ENCODE data around the gene PRSS27.
"Not testable (repeated sequence)": the region's sequence is repeated elsewhere in the genome, so short reads cannot be mapped to it uniquely, and the experiment has no call there.

Gene PRSS27

DNA sequence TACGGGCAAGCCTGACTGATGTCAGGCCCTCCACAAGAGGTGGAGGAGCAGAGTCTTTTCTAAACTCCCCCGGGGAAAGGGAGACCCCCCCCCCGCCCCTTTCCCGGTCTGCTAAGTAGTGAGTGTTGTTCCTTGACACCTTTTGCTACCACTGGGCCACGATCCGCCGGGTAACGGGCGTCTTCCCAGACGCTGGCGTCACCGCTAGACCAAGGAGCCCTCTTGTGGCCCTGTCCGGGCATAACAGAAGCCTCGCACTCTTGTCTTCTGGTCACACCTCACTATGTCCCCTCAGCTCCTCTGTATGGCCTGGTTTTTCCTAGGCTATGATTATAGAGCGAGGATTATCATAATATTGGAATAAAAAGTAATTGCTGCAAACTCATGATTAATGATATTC lies 50.0 kb downstream of the PRSS27 start:
- DNase-seq, result peak; percentile 63

DNA sequence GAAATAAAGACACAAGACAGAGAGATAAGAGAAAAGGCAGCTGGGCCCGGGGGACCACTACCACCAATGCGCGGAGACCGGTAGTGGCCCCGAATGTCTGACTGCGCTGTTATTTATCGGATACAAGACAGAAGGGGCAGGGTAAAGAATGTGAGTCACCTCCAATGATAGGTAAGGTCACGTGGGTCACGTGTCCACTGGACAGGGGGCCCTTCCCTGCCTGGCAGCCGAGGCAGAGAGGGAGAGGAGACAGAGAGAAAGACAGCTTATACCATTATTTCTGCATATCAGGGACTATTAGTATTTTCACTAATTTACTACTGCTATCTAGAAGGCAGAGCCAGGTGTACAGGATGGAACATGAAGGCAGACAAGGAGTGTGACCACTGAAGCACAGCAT lies 50.4 kb downstream of the PRSS27 start:
- DNase-seq, result not testable (repeated sequence)

DNA sequence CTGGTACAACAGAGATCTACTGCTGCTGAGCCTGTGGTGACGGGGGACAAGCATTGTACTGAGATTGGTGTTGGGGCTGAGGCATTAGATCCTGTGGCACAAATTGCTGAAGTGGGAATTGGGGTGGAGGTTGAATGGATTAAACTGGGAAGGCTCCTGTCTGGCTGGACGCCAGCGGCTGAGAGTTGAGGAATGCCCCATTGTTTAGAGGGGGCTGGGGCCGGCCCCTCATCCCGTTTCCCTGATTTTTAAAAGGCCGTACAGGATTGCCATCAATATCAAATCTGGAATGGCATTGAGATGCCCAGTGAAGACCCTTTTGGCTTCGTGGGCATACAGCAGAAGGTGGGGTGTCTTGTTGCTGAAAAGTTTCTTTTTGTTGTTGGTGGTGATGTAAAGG lies 53.4 kb downstream of the PRSS27 start:
- DNase-seq, result not testable (repeated sequence)

DNA sequence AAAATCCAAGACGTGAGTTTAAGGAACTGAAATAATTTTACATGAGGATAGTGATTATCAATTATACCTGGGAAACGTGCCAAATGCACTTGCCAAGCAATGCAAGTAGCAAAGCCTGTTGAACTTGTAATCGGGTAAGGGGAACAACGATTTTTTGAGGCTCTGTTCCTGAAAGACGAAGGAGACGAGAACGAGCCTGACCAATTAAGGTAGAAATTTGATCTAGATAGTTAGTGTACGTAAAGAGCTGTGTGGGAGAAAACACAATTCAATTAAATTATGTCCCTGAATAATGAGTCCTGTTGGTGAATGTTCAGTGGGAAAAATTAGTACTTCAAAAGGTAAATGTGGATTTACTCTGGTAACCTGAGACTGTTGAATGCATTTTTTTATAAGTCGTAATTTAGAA lies 55.4 kb downstream of the PRSS27 start:
- no peak for DNase-seq

DNA sequence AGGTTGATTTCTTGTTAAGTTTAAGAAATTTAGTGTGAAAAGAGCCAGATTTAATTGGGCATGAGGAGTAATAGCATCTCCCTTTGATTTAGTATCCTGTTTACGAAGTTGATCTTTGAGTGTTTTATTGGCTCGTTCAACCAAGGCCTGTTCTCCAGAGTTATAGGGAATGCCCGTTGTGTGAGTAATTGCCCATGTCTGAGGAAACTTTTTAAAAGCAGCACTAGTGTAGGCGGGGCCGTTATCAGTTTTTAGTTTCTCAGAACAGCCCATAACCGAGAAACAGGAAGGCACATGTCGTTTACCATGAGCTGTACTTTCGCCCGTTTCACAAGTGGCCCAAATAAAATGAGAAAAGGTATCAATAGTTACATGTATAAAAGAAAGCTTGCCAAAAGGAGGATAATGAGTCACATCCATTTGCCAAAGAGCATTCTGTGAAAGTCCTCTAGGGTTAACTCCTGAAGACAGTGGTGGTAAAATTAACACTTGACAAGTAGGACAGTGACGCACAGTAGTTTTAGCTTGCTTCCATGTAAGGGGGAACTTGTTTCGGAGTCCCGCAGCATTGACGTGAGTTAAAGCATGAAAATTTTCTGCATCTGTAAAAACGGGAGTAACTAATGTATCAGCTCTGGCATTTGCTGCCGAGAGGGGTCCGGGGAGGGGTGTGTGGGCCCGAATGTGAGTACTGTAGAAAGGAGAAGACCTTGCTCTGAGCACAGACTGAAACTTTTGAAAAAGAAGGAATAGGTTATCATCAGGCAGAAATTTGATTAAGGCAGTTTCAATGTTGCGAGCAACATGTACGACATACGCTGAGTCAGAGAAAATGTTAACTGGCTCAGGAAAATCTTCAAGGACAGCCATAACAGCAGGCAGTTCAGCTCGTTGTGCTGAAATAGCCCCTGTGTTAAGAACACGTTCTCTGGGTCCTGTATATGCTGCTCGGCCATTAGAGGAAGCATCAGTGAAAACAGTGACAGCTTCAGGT lies 56.2 kb downstream of the PRSS27 start:
- no peak for DNase-seq

All from activated CD4-positive, CD25-positive, alpha-beta regulatory T cell treated with anti-CD3 and anti-CD28 coated beads, Interleukin-2, amount 50 U/mL, for 72 hours (primary cell).